ENCODE data around the gene SLC17A2.
A peak's percentile ranks its signal among the peaks of the same experiment; 100 is the strongest.
"Not testable (repeated sequence)": the region's sequence is repeated elsewhere in the genome, so short reads cannot be mapped to it uniquely, and the experiment has no call there.

Gene SLC17A2

GRCh38 chr6:25951296-25952032 lies 21.0 kb upstream of the SLC17A2 start:
- no peak for DNase-seq (ENCODE audit: low spot score)

- DNase-seq (ENCODE audit: low spot score) = no peak
Observed at GRCh38 chr6:25950297-25950696, 19.8 kb upstream of the SLC17A2 start.

GRCh38 chr6:25949695-25950094 lies 19.2 kb upstream of the SLC17A2 start:
- DNase-seq (ENCODE audit: low spot score) = no peak

GRCh38 chr6:25947492-25947891 lies 17.0 kb upstream of the SLC17A2 start:
- DNase-seq (ENCODE audit: low spot score) = not testable (repeated sequence)

DNA sequence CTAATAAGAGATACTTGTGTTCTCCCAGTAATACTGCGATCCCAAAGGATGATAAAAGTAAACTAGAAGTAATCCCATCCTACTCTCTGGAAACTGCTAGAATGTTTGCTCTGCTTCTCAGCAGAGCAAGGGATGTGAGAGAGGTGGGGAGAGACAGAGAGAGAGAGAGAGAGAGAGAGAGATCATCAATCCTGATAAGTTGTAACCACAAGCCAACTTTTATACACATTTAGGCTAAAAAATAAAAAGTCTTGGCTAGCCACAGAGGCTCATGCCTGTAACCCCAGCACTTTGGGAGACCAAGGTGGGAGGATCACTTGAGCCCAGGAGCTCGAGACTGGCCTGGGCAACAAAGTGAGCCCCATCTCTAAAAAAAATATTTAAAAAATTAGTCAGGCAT lies 16.1 kb upstream of the SLC17A2 start:
- DNase-seq (ENCODE audit: low spot score) = no peak

- not testable (repeated sequence) for DNase-seq (ENCODE audit: low spot score)
Observed at GRCh38 chr6:25945738-25946137, 15.2 kb upstream of the SLC17A2 start.

DNA sequence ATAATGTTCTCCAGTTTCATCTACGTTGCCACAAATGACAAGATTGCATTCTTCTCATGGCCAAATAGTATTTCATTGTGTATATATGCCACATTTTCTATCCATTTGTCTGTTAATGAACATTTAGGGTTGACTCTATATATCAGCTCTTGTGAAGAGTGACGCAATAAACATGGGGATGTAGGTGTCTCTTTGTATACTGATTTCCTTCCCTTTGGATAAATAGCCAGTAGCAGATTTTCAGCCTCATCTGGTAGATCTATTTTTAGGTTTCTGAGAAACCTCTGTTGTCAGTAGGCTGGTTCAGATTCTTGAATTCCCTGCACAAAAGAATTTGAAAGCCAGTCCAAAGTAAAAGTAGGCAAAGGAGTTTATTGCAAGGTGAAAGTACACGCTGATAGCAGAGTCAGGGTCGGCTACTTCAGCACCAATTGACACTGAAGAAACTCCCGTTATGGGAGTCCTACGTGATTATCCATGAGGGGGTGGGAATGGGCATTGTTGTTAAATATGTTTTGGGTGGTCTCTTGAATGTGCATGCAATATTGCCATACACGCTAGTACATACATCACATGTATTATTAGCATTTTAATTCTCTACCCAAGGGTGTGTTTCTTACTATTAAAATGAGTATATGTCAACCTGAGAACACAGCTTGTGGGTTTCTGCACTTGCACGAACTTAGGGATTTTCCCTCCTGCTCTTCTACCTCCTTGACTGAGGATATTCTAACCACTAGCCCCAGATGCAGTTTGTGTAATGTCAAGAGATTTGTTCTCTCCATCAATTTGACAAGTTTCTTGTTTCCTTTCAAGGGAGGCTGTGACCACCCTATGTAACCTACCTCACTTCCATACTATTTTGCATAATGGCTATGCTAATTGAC lies 14.4 kb upstream of the SLC17A2 start:
- no peak for DNase-seq (ENCODE audit: low spot score)

DNA sequence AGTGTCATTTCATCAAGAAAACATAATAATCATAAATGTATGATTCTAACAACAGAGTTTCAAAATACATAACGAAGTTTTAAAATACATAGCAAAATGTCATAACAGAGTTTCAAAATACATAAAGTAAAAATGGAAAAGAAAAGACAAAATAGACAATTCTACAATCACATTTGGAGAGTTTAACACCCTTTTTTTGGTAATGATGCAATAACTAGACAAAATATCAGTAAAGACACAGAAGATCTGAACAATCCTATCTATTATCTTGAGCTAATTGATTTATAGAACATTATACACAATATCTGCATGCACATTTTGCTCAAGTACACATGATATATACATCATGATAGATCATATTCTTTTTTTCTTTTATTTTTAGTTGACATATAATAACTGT lies 13.4 kb upstream of the SLC17A2 start:
- DNase-seq (ENCODE audit: low spot score) = no peak

DNA sequence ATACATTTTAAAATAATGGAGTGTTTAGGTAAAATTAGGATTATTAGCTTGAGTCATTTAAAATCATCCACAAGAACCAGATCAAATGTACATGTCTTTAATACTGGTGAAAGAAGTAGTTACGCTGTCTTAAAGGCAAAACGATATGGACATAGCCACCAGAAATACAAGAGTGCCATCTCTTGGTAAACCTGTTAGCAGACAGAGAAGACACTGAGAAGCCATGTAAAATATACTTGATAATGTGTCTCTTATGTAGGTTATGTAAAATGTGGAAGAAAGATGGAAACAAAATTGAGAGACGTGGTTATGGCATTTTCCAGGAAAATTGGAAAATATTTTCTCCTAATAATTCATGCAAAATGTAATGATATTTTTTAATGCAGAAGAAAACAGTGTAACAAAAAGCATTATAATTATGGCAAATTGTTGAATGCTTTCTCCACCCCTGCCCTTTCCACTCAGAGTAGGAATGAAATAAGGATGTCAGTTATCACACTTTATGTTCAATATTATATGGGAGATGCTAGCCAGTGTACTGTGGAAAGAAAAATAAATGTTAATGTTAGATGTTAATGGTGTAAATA lies 12.2 kb upstream of the SLC17A2 start:
- DNase-seq (ENCODE audit: low spot score) = peak; percentile 42

- DNase-seq (ENCODE audit: low spot score) = no peak
Observed at GRCh38 chr6:25939593-25939992, 9.1 kb upstream of the SLC17A2 start.

DNA sequence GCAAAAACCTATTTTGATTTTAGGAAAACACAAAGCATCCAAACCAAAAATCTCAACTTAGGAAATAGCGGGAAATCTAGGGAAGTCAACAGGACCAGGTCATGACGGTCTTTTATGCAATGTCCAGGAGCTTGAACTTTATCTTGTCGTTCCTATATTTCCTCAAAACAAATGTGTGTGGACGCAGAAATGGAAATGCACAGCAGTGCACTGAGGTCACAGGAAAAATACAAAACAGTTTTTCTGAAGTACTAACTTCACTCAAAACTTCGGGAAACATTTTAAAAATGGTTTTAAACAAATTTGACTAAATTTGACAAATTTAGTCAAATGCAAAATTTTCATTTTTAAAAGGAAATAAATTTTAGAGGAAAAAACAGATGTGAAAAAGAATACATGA lies 5.5 kb upstream of the SLC17A2 start:
- no peak for DNase-seq (ENCODE audit: low spot score)

- no peak for DNase-seq (ENCODE audit: low spot score)
Observed at GRCh38 chr6:25934735-25935313, 4.3 kb upstream of the SLC17A2 start.

DNA sequence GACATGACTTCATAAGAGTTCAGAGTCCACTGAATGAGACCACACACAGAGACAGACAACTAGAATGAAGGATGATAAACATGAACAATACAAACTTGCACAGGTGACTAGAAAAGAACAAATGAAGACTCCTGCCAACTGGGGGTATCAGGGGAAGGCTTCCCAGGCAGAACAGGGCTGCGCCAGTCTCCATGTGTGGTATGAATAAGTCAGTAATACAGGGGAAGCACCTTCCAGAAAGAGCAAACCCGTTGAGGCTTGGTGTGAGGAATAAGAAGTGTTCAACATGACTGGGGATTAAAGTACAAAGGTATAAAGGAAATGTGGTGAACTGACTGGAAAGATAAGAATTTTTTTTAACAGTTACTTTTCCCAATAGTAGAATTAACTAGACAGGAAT lies 3.7 kb upstream of the SLC17A2 start:
- DNase-seq (ENCODE audit: low spot score) = no peak

DNA sequence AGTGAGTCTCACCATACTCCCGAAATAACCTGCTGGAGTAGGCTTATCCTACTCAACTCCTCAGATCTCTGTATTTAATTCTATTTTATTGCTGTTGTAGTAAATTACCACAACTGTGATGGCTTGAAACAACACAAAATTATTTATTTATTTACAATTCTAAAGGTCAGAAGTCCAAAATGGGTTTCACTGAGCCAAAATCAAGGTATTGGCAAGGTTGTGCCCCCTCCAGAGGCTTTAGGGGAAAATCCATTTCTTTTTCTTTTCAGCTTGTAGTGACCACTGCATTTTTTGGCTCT lies 869 bp upstream of the SLC17A2 start:
- DNase-seq (ENCODE audit: low spot score) = no peak

GRCh38 chr6:25929785-25930184 lies 706 bp downstream of the SLC17A2 start:
- DNase-seq (ENCODE audit: low spot score) = not testable (repeated sequence)

DNA sequence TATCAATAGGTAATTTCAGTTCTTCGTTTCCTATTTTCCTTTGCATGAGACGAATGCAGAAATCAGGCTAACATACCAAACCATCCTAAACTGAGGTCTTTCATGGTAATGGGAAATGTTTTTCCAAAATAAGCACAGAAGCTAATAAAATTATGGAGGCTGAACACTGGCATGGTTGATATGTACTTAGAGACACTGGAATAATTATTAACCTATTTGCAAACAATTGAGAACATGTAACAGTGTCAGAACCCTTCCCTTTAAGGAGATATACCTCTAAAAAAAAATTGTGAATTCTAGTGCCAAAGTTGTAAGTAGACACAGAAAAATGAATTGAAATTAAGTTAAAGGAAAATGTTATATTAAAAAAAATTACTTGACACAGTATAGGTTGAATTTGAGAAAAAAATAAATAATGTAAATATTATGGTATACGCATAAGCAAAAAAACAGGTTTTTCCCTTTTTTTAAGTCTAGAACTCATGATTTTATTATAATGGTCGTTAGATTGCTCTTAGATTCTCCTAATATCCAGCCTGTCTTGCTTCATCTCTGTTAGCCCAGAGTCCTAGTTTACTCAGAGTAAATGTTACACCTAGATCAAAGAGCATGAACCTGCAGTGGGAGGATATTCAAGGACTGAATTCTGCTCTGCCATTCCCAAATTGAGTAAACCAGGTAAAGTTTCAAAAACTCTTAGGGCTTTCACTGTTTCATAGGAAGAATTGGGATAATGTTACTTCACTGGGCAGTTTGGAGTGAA lies 1.7 kb downstream of the SLC17A2 start:
- no peak for DNase-seq (ENCODE audit: low spot score)

DNA sequence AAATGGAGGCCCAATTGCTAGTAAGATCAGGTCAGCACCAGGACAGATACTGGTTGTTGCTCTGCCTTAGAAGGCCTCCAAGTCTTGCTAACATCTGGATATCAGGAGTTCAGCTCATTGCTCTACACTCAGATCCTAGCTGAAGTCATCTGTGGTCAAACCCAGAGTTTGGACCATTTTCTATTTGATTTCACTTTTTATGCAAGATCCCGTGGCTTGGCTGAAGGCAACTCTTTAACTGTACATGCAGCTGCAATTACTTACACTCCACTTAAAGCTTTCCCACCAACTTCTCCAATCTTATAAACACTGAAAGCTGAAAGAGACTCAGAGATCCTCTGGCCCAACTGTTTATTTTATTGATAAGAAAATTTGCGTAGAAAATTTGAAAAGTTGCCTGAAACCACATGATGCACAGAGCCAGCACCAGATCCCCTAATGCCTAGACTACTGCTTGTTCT lies 2.7 kb downstream of the SLC17A2 start:
- no peak for DNase-seq (ENCODE audit: low spot score)

- DNase-seq (ENCODE audit: low spot score) = no peak
Observed at GRCh38 chr6:25927178-25927577, 3.3 kb downstream of the SLC17A2 start.

DNA sequence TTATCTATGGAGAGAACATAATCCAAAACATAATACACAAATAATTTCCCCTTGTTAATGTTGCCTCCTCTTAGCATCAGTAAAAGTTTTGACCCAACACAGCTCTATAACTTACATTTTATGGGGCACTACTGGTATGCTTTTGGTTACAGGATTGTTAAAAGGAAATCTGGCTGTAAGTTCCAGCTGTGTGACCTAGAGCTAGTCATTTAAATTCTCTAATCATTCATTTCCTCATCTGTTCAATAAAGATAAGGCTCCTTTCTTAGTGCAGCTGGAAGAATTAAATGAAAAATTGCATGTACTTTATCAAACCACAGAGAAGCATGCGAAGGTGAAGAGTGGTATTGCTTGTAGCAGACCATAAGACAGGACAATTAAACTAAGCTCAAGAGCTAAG lies 4.6 kb downstream of the SLC17A2 start:
- DNase-seq (ENCODE audit: low spot score) = no peak

DNA sequence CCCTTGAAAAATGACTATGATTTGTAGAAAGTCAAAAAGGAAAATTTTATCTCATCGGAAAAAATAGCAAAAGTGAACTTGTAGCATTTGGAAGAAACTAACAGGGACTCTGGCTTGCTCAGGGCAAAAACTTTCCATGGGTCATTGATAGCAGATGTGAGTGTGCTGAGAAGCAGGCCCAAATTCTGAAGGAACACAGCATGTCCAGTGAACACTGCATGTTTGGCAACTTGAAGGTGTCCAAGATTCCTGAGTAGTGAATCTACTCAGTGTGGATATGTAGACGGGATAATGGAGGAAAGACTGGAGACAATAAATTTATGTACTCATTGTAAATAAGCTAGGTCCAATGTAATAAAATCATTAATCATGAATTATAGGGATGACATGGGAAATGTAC lies 8.2 kb downstream of the SLC17A2 start:
- peak; percentile 47 for DNase-seq (ENCODE audit: low spot score)

DNA sequence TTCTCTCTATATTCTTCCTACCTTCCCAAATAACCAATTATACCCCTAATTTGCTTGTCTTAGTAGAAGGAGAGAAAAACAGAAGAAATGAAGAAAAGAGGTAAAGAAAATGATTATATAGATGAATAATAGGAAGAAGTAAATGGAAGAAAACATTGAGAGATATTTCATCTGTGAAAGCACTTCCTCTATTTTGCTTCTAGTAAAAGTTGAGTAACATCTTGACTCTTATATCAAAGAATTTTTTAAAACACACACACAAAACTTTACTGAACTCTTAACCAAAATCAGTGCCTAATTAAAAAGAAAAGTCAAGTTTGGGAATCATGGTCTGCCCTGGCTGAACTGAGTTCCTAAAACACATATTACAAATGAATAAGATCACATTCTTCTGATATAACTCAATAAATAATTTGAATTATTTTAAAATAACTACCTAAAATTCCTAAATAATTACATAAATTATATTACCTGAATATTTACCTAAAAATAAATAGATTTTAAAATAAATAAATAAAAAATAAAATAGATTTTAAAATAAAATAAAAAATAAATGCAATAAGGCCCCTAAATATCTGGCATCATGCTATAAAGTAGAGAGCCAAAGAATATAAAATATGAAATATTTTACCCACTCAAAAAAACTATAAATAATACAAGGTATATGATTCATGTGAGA lies 8.8 kb downstream of the SLC17A2 start:
- DNase-seq (ENCODE audit: low spot score) = no peak

Data from GM03348 (cell line).